HG02642 (cell line): Measurements from ENCODE around the gene ANK3.
"Not testable (repeated sequence)": the region's sequence is repeated elsewhere in the genome, so short reads cannot be mapped to it uniquely, and the experiment has no call there.

Source experiments
- ATAC-seq: cut with Tn5 transposase; IDR thresholded peaks from one replicate; pipeline ENCODE4 v1.9.1; 2021; ENCODE audit warnings: mild to moderate bottlenecking; ENCODE audit not compliant: unreplicated experiment, poor library complexity

ANK3 gene

GRCh38 chr10:60069311-60069710 is 320.4 kb downstream of the ANK3 start:
- no peak for ATAC-seq

- ATAC-seq: no peak
Measured at GRCh38 chr10:60050366-60050765, 339.3 kb downstream of the ANK3 start.

GRCh38 chr10:60048091-60048501 is 341.6 kb downstream of the ANK3 start:
- no peak for ATAC-seq

DNA sequence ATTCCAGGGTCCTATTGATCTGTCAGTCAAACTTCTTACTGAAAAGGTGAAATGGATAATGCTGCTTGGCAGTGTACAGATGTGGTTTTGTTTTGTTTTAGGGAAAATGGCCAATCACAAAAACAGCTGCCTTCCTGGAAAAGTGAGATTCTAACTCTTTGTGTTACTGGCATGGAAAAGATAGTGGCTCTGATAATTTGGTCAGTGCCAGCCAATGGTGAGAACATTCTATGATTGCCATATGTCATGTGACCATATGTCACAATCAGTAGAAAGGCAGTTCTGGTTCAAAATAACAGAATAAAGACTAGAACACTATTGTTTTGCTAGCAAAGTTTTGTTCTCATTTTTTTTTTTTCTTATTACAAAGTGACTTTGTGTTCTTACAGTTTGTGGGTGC is 344.1 kb downstream of the ANK3 start:
- ATAC-seq: no peak

DNA sequence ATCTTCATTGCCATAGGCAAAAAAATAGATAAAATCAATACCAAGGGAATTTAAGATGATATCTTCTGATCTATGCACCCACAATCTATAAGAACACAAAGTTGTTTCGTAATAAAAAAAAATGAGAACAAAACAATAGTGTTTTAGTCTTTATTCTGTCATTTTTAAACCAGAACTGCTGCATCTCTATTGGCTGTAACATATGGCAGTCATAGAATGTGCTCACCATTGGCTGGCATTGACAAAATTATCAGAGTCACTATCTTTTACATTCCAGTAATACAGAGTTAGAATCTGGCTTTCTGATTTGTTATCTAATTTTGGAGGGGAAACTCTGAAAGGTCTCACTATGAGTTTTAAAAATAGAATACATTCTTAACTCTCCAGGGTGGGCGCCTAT is 344.7 kb downstream of the ANK3 start:
- ATAC-seq: no peak

DNA sequence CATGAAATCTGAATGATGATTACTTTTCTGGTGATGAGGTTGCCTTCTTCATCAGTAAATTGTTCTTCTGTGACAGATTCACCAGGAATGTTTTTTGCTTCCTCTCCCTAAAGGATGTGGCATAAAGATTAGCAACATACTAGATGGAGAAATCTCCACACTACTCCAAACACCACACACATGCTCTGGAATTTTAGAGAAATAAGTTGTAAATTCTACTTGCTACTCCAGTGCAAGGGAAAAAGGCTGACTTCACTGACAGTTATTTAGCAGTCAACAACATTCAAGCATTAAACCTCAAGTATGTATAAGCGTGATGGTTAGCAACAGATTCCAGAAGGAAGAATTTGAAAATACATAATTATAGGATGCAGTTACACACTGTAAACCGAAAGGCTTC is 345.4 kb downstream of the ANK3 start:
- no peak for ATAC-seq

DNA sequence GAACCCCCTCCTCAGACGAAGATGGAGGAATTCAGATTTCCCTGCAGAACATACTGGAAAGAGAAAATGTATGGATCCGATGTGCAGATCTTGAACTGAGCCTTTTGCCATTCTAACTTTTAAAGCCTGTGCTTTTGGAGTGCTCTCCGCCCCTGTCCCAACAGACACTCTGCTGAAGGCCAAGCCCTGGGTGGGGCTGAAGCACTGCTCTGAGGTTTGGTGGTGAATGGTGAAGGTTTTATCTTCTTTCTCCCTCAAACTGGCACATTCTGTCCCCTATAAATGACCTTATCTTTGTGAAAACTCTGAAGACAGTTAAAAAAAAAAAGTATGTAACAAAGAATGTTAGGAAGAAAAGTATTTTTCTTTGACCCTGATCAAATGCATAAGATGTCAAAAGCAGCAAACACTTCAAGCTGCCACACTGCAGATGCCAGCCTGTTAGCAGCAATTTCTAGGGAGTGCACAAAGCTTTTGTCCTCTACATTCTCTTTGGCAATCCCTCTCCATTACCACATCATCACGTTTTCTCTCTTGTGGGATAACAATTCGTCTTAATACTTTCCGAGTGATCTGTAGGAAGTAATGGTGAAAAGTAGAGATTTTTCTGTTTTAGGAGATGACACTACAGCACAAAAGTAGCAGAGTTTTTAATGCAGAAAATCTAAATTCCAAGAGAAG is 346.0 kb downstream of the ANK3 start:
- ATAC-seq: no peak

DNA sequence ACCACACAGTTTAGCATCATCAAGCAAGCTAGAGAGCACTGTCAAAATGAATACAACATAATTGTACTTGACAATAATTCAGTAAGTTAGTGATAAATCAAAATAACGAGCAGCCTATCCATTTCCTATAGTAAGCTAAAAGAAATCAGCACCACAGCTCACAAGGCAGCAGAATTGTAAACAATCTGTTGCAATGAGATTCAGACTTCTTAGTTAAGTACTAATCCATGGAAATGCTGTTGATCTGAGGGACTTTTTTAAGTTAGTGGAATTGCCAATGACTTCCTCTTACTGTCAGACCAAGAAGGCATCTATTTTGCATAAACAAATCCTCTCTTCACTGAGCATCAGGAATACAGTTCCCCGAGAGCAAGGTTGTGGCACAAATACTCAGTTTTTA is 346.8 kb downstream of the ANK3 start:
- no peak for ATAC-seq

DNA sequence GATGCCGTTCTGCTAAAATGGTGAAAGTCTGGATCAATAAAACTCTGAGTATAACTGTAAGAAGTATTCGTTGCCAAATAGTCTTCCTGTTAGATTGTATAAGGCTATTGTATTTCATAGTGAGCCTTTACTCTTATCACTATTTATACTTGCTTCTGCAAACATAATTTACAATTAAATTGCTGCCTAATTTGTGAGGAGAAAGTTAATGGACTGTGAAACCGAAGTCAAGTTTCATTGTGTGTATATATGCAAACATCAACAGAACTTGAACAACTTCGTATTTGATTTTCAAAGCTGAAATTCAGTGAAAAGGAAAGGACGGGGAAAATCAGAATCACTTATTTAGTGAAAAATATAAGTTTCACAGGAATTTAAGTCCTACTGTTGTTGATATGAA is 347.4 kb downstream of the ANK3 start:
- ATAC-seq: no peak

- no peak for ATAC-seq
Measured at GRCh38 chr10:60041489-60042133, 348.1 kb downstream of the ANK3 start.

GRCh38 chr10:60040014-60040662 is 349.5 kb downstream of the ANK3 start:
- ATAC-seq: no peak

DNA sequence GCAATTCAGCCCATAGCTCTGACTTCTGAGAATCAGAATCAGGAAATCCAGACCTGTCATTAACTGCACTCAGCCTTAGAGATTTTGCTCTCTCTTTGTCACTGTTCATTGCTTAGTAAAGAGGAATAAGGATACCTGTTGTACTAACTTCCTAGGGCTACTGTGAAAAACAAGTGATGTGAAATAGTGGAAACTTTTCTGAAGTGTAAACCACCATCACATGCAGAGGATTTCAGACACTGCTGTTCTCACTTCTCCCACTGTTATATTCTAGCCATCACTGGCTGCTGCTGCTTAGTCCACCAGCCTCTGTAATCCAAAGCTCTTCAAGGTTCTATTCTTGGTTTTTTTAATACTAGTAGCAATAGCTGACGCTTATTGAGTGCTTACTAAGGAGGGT is 353.7 kb downstream of the ANK3 start:
- no peak for ATAC-seq

DNA sequence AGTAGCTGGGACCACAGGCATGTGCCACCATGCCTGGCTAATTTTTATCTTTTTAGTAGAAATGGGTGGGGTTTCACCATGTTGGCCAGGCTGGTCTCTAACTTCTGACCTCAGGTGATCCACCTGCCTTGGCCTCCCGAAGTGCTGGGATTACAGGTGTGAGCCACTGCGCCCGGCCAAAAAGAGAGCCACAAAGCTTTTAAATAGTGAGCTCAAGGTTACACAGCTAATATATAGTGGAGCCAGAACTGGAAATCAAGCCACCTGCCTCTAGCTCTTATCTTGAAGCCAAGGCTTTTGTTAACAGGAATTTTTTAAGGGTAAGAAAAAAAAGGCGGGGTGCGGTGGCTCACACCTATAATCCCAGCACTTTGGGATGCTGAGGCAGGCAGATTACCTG is 354.3 kb downstream of the ANK3 start:
- ATAC-seq: not testable (repeated sequence)

GRCh38 chr10:60032723-60033122 is 357.0 kb downstream of the ANK3 start:
- peak; percentile 64 for ATAC-seq

DNA sequence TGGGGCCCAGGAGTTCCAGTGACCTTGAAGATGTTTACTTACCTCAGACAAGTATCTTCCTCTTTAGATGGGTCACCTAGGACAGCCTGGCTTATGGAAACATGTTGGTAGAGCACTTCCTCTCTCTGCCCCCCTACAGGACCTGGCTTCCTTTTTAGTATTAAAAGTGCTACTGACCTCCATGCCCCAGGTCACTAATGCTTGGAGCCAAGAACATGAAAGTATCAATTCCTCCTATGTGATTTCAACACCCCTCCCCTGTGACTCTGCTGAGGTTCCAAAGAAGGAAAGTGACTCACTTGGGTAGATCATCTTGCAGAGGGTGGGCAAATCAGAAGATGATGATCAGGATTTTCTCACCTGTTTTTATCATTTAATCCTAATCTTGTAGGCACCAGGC is 358.0 kb downstream of the ANK3 start:
- peak; percentile 62 for ATAC-seq

- ATAC-seq: no peak
Measured at GRCh38 chr10:60031183-60031582, 358.5 kb downstream of the ANK3 start.

DNA sequence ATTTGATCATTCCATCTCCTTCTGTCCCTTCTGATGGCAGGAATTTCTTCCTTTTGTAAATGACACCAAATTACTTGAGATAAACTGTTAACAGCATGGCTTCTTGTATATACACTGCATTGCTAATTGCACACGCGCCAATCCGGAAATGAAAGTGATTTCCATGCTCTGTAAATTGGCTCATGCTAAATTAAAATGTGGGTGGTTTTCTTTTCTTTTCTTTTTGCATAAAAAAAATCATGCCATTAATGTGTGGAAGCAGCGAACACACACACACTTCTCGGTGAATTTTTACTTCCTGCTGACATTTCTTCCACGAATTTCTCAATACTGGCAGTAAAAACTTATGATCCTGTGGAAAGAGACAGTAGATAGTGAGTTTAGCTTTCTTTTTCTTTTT is 360.2 kb downstream of the ANK3 start:
- ATAC-seq: no peak

DNA sequence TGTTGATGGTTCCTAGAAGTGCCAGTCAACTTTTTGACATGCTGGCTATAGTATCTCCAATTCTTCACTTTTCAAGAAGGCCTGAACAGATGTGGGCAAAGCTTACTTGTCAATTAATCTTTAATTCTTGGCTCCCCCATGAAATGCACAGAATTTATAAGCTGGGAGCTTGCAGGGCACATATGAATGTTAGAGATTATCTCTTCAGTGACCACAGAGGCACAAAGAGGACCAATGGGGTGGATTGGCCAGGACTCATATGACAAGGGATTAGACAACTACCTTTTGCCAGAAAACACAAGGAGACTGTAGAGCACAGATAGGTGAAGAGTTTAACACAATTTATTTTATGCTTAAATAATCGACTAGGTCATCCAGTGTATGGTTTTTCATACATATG is 361.6 kb downstream of the ANK3 start:
- no peak for ATAC-seq

DNA sequence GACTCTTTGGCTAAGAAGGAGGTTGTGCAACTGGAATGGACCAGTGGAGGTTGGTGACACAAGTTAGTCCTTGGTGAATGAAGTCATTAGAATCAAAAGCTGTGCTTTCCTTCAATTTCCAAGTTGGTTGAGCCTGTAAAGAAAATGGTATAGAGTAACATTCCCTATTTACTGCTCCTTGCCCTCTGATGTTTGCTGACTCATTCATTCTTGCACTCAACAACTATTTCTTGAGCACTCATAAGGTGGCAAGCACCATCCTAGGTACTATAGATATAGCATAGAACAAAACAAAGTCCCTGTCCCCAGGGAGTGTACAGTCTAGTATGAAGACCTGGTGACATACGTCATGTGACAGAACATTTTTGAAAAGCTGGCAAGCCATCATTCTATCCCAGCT is 364.4 kb downstream of the ANK3 start:
- ATAC-seq: no peak

DNA sequence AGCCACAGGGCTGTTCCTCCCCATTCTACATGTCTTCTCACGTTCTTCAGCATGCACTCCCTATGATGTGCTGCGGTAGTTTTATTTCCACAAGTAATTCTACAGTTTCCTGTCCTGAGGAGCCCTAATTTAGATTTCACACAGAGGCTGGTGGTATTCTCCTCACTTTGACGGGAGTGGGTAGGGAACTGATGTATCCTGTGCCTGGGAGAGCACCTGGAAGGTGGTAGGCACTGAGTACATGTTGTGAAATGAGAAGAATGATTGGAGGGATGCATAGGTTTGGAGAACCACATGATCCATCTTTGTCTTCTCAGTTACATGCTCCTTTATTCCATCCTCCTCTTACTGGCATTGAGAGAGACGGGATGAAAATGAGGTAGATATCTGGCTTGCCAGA is 365.2 kb downstream of the ANK3 start:
- ATAC-seq: no peak

GRCh38 chr10:60023155-60023877 is 366.4 kb downstream of the ANK3 start:
- ATAC-seq: no peak
